Measurements from ENCODE around the gene CAPN9.

CAPN9 gene

DNA sequence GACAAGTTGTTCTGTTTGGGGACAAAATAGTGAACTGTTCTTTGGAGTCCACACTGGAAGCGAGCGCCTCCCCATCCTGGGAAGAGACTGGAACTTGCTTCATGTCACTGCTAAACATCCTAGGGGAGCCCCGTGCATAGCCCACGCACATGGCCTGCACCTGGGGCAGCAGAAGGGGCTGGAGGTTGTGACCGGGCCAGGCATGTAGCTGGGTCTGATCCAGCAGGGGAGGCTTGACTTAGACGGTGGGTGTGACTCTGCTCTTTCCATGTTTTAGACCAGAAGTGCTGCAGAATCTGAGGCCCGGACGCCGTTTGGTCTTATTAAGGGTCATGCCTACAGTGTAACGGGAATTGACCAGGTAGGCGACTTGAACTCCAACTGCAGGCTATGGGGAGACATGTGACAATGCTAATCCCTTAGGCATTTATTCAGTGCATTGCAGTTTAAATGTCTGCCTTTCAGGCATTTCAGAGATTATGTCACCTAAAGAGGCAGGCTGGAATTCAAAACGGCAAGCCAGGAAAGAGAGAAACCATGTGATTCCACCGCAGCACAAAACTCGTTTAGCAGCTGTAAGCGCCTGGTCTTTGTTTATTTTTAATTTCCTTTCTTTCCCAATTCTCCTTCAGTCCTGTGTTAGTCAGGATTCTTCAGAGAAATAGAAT is 21.8 kb downstream of the CAPN9 start:
- DNase-seq (ENCODE audit: low read depth) = no peak

DNA sequence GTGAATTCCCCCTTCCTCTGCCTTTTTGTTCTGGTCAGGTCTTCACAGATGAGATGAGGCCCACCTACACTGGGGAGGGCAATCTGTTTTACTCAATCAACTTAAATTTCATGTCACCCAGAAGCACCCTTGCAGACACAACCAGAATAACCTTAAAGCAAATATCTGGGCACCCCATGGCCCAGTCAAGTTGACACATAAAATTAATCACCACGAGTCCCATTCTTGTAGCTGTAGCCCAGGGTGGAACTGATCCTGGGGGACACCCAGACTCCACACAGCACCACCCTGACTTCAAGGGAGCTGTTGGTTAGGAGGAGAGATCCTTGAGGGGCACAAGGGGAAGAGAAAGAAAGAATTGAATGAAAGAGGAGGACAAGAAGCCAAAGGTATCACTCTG is 23.1 kb downstream of the CAPN9 start:
- DNase-seq (ENCODE audit: low read depth) = no peak

DNA sequence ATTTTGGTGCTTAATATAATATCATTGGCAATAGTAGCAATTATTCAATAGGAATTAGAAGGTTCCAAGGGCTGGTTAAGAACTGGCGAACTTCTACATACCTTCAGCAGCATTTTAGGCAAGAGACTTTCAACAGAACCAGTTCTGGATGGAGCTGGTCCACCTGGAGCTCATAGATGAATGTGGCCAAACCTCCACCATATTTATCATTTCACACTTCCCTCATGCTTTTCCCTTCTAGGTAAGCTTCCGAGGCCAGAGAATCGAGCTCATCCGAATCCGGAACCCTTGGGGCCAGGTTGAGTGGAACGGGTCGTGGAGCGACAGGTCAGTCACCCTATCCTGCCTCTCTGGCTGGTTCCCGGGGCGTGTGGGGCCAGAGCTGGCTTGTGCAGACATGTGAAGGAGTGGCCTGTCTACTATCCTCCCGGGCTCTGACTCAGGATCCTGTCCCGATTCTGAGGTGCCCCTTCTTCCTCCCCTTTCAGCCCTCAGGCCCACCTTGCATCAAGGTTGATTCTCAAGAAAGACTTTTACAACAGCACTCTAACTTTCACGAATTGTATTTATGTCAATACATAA is 24.7 kb downstream of the CAPN9 start:
- no peak for DNase-seq (ENCODE audit: low read depth)

DNA sequence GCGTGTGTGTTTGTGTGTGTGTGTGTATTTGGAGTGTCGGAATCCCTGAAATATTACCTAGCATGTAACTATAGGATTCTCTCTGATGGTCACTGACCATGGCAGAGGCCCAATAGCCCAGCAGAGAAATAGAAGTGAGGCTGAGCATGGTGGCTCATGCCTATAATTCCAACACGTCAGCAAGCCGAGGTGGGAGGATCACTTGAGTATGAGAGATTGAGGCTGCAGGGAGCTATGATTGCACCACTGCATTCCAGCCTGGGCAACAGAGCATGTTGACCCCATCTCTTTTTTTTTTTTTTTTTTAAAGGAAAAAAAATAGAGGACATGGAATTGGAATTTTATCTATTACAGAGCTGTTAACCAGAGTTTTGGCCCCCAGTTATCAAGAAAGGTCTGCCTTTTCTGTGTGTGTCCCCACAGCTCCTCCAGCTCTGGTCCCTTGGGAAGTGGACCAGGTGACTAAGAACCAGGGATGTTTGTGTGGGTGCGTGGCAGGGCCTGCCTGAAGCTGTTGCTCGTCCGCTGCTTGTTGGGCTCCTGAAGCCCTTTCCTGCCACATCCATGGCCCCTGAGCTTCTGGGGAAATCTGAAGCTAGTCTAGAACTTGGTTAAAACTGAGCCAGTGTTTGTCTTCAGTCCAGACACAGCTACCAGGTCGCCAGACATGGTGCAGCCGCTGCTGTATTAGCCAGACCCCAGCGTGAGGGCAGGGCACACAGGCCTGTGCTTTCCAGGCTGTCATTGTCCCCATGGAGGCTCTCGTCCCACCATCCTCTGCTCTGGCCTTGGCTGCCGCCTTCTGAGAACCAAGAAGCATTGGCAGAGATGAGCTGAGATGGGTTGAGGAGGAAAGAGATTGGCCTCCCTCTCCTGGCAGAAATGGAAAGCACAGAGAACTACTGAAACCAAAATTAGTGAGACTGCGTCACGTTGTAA is 25.5 kb downstream of the CAPN9 start:
- DNase-seq (ENCODE audit: low read depth) = no peak

DNA sequence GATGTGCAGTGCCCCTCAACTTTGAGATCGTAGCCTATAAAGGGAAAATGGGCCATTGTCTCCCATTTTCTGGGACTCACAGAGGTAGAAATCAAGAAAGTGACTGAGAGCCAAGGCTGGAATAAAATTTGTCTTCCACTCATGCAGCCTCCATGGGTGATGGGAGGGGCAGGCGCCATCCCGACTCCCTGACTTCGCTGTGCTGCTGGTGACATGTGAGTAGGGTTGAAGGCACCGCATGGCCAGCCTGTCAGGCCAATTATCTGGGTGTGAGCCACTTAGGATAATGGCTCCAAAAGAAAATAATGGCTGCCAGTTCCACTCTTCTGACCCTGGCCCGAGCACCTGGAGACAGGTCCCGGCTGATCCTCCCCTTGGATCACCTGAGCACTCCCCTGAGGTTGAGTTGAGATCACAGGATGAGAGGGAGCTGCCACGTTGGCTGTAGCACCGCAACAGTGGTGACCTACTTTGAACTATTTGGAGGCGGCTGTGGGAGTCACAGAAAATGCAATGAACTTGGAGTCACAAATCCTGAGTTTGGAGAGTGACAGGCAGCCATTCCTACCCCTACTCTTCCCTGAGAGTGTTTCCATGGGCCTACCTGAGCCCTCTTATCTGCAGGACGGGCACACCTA is 26.3 kb downstream of the CAPN9 start:
- DNase-seq (ENCODE audit: low read depth) = no peak

DNA sequence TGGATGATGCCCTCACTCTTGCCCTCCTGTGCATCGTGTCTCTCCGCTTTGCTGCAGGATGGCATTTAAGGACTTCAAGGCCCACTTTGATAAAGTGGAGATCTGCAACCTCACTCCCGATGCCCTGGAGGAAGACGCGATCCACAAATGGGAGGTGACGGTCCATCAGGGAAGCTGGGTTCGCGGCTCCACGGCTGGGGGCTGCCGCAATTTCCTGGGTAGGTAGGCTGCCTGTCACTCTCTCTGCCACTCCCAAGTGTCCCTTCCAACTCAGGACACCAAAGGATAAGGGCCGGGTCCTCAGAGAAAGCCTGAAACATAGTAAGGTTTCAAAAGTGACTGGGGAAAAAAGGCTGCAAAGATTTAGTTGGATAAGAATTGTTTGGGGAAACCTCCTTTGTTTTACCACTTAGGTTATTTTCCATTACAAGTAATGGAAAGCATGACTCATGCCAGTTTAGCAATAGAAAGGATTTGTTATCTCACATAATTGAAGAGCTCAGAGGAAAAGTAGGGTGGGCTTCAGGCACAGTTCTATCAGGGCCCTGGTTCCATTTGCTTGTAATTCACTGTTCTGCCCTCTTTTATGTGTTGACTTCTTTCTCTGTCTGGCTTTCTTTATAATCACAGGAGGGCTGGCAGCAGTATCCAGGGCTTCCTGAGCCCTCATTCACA is 31.9 kb downstream of the CAPN9 start:
- no peak for DNase-seq (ENCODE audit: low read depth)

DNA sequence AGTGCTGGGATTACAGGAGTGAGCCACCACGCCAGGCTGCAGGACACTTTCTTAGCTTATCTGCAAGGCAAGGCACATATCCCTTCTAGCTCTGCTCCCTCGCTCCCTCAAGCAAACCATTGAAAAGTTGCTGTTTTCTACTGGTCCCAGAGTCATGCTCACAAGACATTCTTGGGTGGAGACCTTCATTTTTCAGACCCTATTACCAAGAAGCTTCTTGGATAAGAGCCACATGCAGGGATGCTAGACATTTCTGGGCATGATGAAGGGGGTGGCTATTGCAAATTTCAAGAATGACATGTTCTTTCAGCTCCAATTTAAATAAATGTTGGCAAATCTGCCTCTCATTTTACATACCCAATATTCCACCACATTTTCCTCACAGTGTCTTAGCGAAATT is 33.9 kb downstream of the CAPN9 start:
- no peak for DNase-seq (ENCODE audit: low read depth)

DNA sequence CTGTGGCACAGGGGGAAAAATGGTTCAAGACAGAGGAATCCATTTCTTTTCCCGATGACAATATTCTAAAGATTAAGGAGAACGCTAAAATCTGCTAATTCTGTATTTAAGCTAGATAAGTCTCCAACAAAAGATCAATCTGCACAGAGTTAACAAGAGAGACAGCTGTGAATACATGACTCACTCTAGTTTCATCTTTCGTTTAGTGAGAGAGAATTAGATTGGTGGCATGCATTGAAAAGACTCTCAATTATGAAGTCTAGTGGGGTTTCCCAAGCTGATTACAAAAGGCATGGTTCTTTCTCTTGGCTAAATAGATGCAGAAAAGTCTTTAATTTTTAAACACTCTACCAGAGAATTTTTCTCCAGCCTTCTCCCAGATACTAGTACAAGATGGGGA is 34.4 kb downstream of the CAPN9 start:
- no peak for DNase-seq (ENCODE audit: low read depth)

DNA sequence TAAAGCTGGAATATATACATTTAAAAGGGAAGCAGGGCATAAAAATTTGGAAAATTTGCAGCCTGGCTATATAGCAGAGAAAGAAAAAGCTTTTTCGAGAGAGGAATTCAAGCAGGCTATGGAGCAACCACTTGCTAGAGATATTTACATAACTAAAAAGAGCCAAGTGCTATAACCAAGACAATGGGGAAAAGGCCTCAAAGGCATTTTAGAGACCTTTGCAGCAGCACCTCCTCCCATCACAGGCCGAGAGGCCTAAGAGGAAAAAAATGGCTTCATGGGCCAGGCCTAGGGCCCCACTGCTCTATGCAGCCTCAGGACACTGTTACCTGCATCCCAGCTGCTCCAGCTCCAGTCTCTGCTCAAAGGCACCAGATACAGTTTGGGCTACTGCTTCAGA is 37.0 kb downstream of the CAPN9 start:
- DNase-seq (ENCODE audit: low read depth) = no peak

DNA sequence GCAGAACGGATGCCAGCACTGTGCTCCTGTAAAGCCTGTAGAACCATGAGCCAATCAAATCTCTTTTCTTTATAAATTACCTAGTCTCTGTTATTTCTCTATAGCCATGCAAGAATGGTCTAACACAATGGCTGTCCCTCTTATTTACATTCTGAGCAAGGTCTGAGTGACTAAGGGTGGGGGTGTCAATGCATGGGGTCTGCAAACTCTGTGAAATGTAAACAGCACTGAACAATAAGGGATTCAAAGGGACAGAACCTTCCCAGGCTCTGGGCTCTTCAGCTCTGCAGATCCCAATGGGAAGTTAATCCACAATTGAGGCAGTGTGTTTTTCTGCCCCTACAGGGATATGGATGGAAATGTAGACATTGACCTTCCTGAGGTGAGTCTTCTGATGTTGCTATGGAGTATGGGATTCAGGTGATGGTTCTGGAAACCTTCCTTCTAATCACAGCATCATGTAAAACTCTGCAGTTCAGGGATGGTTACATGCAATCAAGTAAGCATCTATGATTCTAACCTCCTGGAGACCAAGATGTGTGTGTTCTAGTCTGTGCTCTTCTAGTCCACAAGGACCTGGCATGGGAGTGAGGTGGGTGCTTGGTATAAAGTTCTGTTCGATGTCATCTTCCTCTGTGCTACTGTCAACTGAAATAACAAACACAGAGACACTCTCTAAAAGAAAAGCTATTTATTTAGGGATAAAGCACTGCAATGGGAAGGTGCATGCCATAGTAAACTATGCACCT is 38.6 kb downstream of the CAPN9 start:
- no peak for DNase-seq (ENCODE audit: low read depth)

DNA sequence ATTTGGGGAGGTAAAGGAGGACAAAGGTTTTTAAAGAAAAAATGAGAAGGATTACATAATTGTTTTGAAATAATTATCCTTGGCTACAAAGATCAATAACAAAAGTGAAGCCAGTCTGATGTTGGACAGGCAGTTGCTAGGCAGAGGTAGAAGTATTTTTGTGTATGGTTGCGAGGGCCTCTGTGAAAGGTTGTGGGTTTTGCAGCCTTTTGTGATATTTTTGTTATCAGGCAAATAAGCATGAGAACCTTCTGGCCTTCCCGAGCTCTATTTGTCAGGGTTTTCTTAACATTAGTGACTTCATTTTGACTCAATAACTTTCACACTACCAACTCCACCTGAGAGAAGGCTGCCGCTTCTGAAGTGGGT is 39.2 kb downstream of the CAPN9 start:
- no peak for DNase-seq (ENCODE audit: low read depth)

DNA sequence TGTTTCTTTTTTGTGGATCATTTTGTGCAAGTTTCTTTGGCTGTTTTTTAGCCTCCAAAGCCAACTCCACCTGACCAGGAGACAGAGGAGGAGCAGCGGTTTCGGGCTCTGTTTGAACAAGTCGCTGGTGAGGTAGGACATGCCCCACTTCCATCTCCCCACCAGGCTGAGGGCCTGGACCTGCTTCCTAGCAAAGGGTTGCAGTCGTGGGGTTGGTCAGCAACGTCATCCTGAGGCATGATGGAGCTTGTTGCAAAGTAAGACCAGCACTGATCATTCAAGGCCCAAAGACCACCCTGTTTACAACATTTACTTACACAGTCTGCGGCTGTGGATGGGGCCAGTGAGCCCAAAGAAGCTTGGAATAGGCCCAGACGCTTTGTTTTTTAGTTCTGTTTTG is 40.3 kb downstream of the CAPN9 start:
- no peak for DNase-seq (ENCODE audit: low read depth)

DNA sequence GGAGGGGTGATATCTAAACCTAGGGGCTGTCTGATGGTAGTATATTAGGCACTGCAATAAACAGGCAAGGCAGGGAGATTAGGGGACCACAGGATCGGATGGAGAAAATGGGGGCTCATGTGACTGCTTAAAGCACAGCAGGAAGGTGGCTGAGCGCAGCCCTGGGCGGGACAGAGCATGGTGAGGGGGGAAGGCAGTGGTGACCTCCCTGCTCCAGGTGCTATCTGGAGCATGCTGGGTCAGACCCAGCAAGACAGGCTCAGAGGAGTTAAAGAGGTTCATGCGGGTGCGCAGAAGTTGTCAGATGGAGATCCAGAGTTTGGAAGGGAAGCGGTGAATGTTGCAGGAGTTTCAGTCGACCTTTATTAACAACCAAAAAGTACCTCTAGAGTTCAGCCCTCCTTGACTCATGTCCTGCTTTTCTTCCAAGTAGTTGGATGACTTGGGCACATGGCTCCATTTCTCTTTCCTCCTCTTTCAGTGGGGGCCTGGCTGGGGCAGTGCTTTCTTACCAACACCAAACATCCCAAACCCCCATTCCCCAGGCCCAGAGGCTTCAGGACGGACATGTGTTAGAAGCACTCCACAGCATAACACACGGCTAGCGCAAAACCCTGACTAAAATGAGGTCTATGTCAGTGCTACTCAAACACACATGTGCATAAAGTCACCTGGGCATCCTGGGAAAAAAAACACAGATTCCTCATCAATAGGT is 41.5 kb downstream of the CAPN9 start:
- DNase-seq (ENCODE audit: low read depth) = no peak

DNA sequence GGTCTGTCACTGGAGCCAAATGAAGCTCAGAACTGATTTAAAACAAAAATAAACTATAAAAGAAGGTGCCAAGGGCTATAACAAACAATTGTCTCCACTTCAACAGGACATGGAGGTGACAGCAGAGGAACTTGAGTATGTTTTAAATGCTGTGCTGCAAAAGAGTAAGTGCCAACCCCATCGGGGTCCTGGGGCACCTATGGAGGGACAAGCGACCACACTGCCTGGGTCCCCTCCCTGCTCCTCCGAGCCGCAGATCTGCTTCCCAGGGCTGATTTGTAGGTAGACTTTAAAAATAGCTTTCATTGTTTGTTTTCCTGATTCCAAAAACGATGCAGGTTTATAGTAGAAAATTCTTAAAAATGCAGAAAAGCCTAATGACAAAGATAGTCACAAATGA is 42.8 kb downstream of the CAPN9 start:
- DNase-seq (ENCODE audit: low read depth) = no peak

DNA sequence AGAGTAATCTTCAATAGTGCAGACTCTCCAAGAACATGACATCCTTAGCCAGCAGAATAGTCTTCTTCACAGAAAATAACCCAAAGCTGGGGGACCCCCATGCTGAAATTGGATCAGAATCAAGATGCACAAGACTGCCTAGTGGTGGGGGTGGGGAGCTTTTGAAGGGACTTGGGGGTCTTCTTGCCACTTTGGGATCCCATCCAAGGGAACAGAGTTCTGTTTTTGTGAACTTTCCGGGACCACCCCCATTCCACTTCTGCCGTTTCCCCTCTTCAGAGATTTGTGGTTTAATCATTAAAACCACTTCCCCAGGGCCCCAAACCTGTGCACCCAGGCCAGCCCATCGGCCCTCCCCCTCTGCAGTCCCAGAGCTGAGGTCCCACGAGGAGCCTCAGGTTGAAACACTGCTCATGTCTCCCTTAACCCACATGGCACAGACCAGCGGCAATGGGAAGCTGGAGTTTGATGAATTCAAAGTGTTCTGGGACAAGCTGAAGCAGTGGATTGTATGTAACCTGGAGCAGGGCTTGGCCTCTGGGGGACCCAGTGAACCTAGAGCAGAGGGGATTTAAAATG is 44.9 kb downstream of the CAPN9 start:
- DNase-seq (ENCODE audit: low read depth) = no peak

DNA sequence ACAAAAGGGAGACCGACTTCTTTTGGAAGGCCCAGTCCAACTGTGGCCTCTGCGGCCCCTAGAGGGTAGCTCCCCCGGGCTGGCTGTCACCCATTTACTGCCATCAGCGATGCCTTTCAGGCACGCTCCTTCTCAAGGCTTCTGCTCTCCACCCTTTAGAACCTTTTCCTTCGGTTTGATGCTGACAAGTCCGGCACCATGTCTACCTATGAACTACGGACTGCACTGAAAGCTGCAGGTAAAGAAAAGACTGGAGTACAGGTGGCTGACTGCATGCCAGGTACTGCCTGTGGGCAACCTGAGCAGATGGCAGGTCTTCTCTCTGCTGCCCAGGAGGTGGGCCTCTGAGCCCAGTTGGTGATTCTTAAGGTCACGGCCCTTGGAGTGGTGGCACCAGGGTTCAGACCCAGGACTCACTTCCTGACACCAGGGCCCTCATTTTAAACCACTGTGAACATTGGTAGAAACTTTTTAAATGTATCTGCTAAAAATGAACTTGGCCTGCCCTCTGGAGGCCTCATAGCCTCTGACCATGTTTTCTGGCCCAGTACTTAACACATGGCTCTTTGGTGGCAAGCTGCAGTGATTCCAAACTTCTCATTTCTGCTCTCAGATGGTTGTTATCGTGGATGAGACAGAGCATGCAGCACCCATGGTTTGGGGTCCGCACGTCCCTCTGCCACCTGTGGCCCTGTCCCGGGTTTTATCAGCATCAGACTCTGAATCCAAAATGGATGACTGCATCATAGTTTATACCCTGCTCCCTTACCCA is 45.7 kb downstream of the CAPN9 start:
- no peak for DNase-seq (ENCODE audit: low read depth)

DNA sequence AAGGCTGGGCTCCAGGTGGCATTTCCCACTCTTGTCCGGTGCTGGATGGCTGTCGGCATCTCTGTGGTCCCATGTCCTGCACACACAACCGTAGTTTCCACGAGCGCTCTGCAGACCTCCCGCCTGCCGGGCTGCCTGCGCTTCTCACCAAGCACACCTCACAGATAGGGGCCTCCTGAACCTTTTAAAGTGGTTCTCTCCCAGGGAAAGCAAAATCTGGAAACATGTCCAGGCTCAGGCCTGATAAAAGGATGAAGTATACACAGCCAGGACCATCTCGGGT is 46.2 kb downstream of the CAPN9 start:
- no peak for DNase-seq (ENCODE audit: low read depth)

DNA sequence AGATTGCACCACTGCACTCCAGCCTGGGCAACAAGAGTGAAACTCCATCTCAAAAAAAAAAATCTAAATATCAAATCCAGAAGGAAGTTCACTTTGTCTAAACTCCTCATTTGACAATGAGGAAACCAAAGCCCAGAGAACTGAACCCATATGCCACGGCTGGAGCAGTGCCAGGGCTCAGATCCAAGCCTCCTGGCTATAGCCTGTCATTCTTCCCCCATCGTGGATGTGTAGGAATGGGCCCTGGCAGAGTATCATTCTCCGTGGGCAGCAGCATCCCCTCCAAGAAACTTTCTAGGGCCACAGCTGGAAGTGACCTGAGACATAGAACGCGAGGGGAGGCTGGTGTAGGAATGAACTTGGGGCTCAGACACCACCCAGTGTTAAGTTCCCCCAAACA is 47.2 kb downstream of the CAPN9 start:
- no peak for DNase-seq (ENCODE audit: low read depth)

DNA sequence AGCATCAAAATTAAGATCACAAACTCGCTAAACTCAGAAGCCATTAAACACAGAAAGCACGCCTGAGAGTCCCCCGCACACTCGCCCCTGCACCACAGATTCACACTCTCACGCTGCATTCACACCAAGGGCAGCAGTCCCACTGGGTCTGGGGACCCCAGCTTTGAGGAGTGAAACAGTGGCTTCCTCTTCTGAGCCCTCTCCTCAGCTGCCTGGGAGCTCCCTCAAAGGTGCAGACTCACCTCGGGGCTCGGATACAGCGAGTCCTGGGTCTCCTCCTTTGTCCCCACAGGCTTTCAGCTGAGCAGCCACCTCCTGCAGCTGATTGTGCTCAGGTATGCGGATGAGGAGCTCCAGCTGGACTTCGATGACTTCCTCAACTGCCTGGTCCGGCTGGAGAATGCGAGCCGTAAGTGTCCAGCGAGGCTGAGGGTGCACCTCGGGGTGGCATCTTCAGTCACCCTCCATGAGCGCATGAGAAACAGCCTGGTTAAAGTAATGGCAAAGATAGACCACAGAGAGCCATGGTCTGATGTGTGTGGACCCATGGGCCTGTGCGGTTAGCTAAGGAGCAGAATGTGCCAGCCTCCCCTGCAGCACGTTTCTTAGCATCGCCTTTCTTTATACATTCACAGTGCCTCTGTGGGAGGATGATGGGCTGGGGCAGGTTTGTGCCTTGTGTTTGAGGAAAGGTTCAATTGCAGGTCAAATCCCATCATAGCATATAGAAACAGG is 47.9 kb downstream of the CAPN9 start:
- DNase-seq (ENCODE audit: low read depth) = no peak

Measured in stimulated activated CD8-positive, alpha-beta memory T cell treated with anti-CD3 and anti-CD28 coated beads, Interleukin-15, amount 100 ng/mL, for 24 hours (primary cell).